Measurements from ENCODE around the gene OLR1. TPM values are rescaled to one million over a fixed set of nuclear protein-coding genes. Genes with fewer than 3 reads are reported as not detected.

Gene OLR1
- total and polyA plus RNA-seq, 2 donors (not counting 1 experiment from before 2014, with no cell fraction given) = not detected

DNA sequence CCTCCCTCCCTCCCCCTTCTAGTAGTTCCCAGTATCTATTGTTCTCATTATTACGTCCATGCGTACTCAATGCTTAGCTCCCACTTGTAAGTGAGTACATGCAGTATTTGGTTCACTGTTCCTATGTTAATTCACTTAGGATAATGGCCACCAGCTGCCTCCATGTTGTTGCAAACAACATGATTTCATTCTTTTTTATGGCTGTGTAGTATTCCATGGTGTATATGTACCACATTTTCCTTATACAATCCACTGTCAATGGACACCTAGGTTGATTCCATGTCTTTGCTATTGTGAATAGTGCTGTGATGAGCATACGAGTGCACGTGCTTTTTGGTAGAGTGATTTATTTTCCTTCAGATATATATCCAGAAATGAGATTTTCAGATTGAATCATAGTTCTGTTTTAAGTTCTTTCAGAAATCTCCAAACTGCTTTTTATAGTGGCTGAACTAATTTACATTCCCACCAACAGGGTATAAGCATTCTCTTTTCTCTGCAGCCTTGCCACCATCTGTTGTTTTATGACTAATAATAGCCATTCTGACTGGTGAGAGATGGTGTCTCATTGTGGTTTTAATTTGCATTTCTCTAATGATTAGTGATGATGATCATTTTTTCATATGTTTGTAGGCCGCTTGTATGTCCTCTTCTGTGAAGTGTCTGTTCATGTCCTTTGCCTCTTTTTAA lies 24.1 kb downstream of the OLR1 start:
- no peak overlapping the region for H3K9ac ChIP-seq (ENCODE audit: low read length)
- H3K27ac Mint-ChIP-seq = no peak overlapping the region
- H3K9me3 ChIP-seq (ENCODE audit: control extremely low read depth in 1 of 3, control insufficient read depth in 2 of 3, insufficient read depth in 1 of 3, low read length in 2 of 3) = peaks cover 0 to 6% (median 0%) of the 10 kb centered on the region in 3 donors
- peaks cover 21% of the 10 kb centered on the region for H3K27me3 Mint-ChIP-seq
- no peak overlapping the region for H3K27ac ChIP-seq (ENCODE audit: low read length in 2 of 2)
- H3K9me3 Mint-ChIP-seq (ENCODE audit: insufficient read depth) = no peaks in the 10 kb centered on the region
- H3K4me3 Mint-ChIP-seq = no peak overlapping the region
- H3K27me3 ChIP-seq (replicated peaks in 1 of 4; ENCODE audit: control extremely low read depth in 1 of 4, control insufficient read depth in 3 of 4, insufficient read depth in 4 of 4, low read length in 3 of 4) = peaks cover 0 to 13% (median 0%) of the 10 kb centered on the region in 4 experiments
- POLR2A ChIA-PET = no interaction called here
- TF ChIP-seq EZH2 (IDR thresholded peaks at IDR 0.05; ENCODE audit: borderline replicate concordance, insufficient read depth, low read depth, low read length, poor library complexity, severe bottlenecking) = no peak
- no peak for TF ChIP-seq CTCF (IDR thresholded peaks at IDR 0.05)
- H3K36me3 ChIP-seq (replicated peaks in 1 of 2; ENCODE audit: control extremely low read depth in 1 of 2, control insufficient read depth in 1 of 2, extremely low read depth in 1 of 2, insufficient read depth in 2 of 2, low read length in 1 of 2) = no peaks in the 10 kb centered on the region
- no peak overlapping the region for H3K4me2 ChIP-seq (replicated peaks; ENCODE audit: low read depth, low read length, poor library complexity, severe bottlenecking)
- ATAC-seq (ENCODE audit: low read depth) = no peak
- no peaks in the 10 kb centered on the region for H4K20me1 ChIP-seq (ENCODE audit: control insufficient read depth, insufficient read depth, low read length, poor library complexity, severe bottlenecking)
- intact Hi-C loops (cut with micrococcal nuclease) = no loop called here
- no peak overlapping the region for H3K4me3 ChIP-seq (ENCODE audit: control extremely low read depth in 1 of 5, extremely low read depth in 1 of 5, insufficient read depth in 1 of 5, low read depth in 2 of 5, low read length in 4 of 5)
- H3K4me1 Mint-ChIP-seq = peaks cover under 1% of the 10 kb centered on the region
- no peak for DNase-seq
- no CpG with 5 or more reads among the region's 5 CpGs for WGBS (ENCODE audit: insufficient coverage)
- H2AFZ ChIP-seq (ENCODE audit: insufficient read depth, low read depth, low read length, poor library complexity, severe bottlenecking) = no peak overlapping the region
- peaks cover 0 to under 1% of the 10 kb centered on the region in 2 donors for H3K4me1 ChIP-seq (ENCODE audit: control insufficient read depth in 2 of 2, insufficient read depth in 2 of 2, low read length in 2 of 2)
- no peaks in the 10 kb centered on the region for H3K79me2 ChIP-seq (ENCODE audit: control insufficient read depth, insufficient read depth, low read length)
- CTCF ChIA-PET = interaction anchor here (1.4 kb wide), 1 partner anchor 42 kb away, joined by 5 read pairs; no protein-coding TSS in a partner anchor

- WGBS (ENCODE audit: insufficient coverage) = 0% methylated on average over 1 of the region's 1 CpG
- Histone ChIP-seq H3K36me3 (replicated peaks in 1 of 2; ENCODE audit: control extremely low read depth in 1 of 2, control insufficient read depth in 1 of 2, extremely low read depth in 1 of 2, insufficient read depth in 2 of 2, low read length in 1 of 2) (no peaks in the 10 kb centered on the region), H3K27ac (ENCODE audit: low read length in 2 of 2) (no peak overlapping the region), H3K79me2 (ENCODE audit: control insufficient read depth, insufficient read depth, low read length) (no peaks in the 10 kb centered on the region), H3K4me1 (ENCODE audit: control insufficient read depth in 2 of 2, insufficient read depth in 2 of 2, low read length in 2 of 2) (no peaks in the 10 kb centered on the region), H4K20me1 (ENCODE audit: control insufficient read depth, insufficient read depth, low read length, poor library complexity, severe bottlenecking) (no peaks in the 10 kb centered on the region), H2AFZ (ENCODE audit: insufficient read depth, low read depth, low read length, poor library complexity, severe bottlenecking) (no peak overlapping the region), H3K27me3 (replicated peaks in 1 of 4; ENCODE audit: control extremely low read depth in 1 of 4, control insufficient read depth in 3 of 4, insufficient read depth in 4 of 4, low read length in 3 of 4) (peaks cover 0 to 18% (median 5%) of the 10 kb centered on the region in 4 experiments), H3K4me2 (replicated peaks; ENCODE audit: low read depth, low read length, poor library complexity, severe bottlenecking) (no peak overlapping the region), H3K4me3 (ENCODE audit: control extremely low read depth in 1 of 5, extremely low read depth in 1 of 5, insufficient read depth in 1 of 5, low read depth in 2 of 5, low read length in 4 of 5) (no peak overlapping the region), H3K9me3 (ENCODE audit: control extremely low read depth in 1 of 3, control insufficient read depth in 2 of 3, insufficient read depth in 1 of 3, low read length in 2 of 3) (peaks cover 0 to 6% (median 0%) of the 10 kb centered on the region in 3 donors), H3K9ac (ENCODE audit: low read length) (no peak overlapping the region)
- Mint-ChIP-seq H3K4me1 (peaks cover 2% of the 10 kb centered on the region), H3K27me3 (peaks cover 23% of the 10 kb centered on the region), H3K9me3 (ENCODE audit: insufficient read depth) (no peaks in the 10 kb centered on the region), H3K27ac (no peak overlapping the region), H3K4me3 (no peak overlapping the region)
- no peak for TF ChIP-seq CTCF (IDR thresholded peaks at IDR 0.05)
- no peak for TF ChIP-seq EZH2 (IDR thresholded peaks at IDR 0.05; ENCODE audit: borderline replicate concordance, insufficient read depth, low read depth, low read length, poor library complexity, severe bottlenecking)
- intact Hi-C loops (cut with micrococcal nuclease) = loop anchor here (5.0 kb wide), 1 partner anchor 811 kb away; no protein-coding TSS in a partner anchor
- CTCF ChIA-PET = interaction anchor here (0.9 to 1.5 kb wide), 8 partner anchors 9 to 392 kb away, joined by 3 to 4 read pairs (median 3); no protein-coding TSS in a partner anchor
- POLR2A ChIA-PET = no interaction called here
- no peak for DNase-seq
- ATAC-seq (ENCODE audit: low read depth) = no peak
Measured at GRCh38 chr12:10142976-10143589, 28.8 kb downstream of the OLR1 start.
